ENCODE results near the gene RREB1.

DNA sequence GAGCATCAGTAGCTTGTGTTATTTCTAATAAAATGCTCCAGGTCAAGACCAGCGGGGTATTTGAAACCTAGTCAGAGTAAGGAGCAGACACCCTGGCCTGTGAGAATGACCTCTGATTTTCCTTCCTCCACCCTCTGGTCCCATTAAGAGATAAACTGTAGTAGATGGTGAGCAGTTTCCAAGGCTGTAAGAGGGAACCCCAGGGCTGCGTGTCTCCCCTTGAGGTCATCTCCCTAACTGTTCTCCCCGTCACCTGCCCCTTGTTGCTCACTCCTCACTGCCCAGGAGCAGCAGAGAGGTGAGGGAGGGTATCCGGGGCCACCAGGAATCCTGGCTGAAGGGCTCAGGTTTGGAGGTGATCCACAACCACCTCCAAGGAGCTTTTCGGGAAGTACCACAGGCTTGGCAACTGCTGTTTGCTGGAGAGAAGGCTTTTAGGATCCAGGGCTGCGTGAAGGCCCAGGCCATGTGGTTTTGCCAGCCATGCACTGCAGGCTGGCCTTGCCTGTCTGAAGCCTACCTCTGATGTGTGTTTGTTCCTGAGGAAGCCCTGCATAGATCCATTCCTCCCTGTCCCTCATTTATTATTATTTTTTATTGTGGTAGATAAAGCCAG, 62.5 kb downstream of the RREB1 start:
- TF ChIP-seq, protein P1, sequence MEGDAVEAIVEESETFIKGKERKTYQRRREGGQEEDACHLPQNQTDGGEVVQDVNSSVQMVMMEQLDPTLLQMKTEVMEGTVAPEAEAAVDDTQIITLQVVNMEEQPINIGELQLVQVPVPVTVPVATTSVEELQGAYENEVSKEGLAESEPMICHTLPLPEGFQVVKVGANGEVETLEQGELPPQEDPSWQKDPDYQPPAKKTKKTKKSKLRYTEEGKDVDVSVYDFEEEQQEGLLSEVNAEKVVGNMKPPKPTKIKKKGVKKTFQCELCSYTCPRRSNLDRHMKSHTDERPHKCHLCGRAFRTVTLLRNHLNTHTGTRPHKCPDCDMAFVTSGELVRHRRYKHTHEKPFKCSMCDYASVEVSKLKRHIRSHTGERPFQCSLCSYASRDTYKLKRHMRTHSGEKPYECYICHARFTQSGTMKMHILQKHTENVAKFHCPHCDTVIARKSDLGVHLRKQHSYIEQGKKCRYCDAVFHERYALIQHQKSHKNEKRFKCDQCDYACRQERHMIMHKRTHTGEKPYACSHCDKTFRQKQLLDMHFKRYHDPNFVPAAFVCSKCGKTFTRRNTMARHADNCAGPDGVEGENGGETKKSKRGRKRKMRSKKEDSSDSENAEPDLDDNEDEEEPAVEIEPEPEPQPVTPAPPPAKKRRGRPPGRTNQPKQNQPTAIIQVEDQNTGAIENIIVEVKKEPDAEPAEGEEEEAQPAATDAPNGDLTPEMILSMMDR (IDR thresholded peaks at IDR 0.05) = no peak
- TF ChIP-seq POLR2AphosphoS5 (IDR thresholded peaks at IDR 0.05) = no peak

Data from upper lobe of left lung (tissue), 4 donors.